ENCODE data around the gene FHAD1. TPM values are rescaled to one million over a fixed set of nuclear protein-coding genes. Genes with fewer than 3 reads are reported as not detected.
"Not testable (repeated sequence)": the region's sequence is repeated elsewhere in the genome, so short reads cannot be mapped to it uniquely, and the experiment has no call there.

Gene FHAD1
- total RNA-seq, 1 experiment from 2014 or later: 1.9 TPM

- H3K9ac ChIP-seq (ENCODE audit: extremely low read depth, insufficient read length, low read length): no peak overlapping the region
- no peak overlapping the region for H4K8ac ChIP-seq (replicated peaks; ENCODE audit: insufficient read length, low read depth, low read length)
- no peak overlapping the region for H3K23ac ChIP-seq (ENCODE audit: insufficient read length, low read depth, low read length)
- peaks cover 7 to 22% (median 12%) of the 10 kb centered on the region in 3 experiments for H3K36me3 Mint-ChIP-seq (ENCODE audit: insufficient read depth in 1 of 3, low read depth in 3 of 3)
- no peak overlapping the region for H2BK120ac ChIP-seq (ENCODE audit: low read depth, low read length, poor library complexity, severe bottlenecking)
- H3K4me1 Mint-ChIP-seq: peaks cover 5 to 7% of the 10 kb centered on the region in 2 experiments; a peak in 3 of 4 replicates
- H2BK12ac ChIP-seq (ENCODE audit: insufficient read length, low read depth, low read length): no peak overlapping the region
- H4K91ac ChIP-seq (ENCODE audit: insufficient read length, low read depth, low read length): no peak overlapping the region
- H4K20me1 ChIP-seq (ENCODE audit: control insufficient read depth, insufficient read depth, insufficient read length): no peaks in the 10 kb centered on the region
- H3K23me2 ChIP-seq (ENCODE audit: insufficient read length, low read depth, low read length, poor library complexity, severe bottlenecking): no peaks in the 10 kb centered on the region
- no peak overlapping the region for H3K18ac ChIP-seq (ENCODE audit: insufficient read length, low read depth, low read length)
- H3K9me3 ChIP-seq (ENCODE audit: control insufficient read depth, low read depth, low read length): no peaks in the 10 kb centered on the region
- no peak overlapping the region for H3K56ac ChIP-seq (ENCODE audit: insufficient read length, low read depth, low read length)
- H3K4ac ChIP-seq (ENCODE audit: low read depth, low read length): no peak overlapping the region
- no peak overlapping the region for H2AFZ ChIP-seq (ENCODE audit: low read length)
- H2BK5ac ChIP-seq (ENCODE audit: insufficient read length, low read length): no peak overlapping the region
- no peak overlapping the region for H2AK5ac ChIP-seq (ENCODE audit: insufficient read length, low read length)
- no peaks in the 10 kb centered on the region for H3K27me3 ChIP-seq (ENCODE audit: insufficient read depth, low read length)
- DNase-seq: no peak
- H3K79me1 ChIP-seq (ENCODE audit: insufficient read depth, low read depth, low read length, poor library complexity, severe bottlenecking): no peaks in the 10 kb centered on the region
- no peak overlapping the region for H4K5ac ChIP-seq (ENCODE audit: insufficient read length, low read depth, low read length)
- no peak overlapping the region for H3T11ph ChIP-seq (ENCODE audit: low read length)
- H2BK20ac ChIP-seq (ENCODE audit: low read depth, low read length, poor library complexity, severe bottlenecking): no peak overlapping the region
- no peak overlapping the region for H3K4me3 Mint-ChIP-seq
- no peaks in the 10 kb centered on the region for H3K79me2 ChIP-seq (ENCODE audit: insufficient read depth, low read length)
- no peak overlapping the region for H3K14ac ChIP-seq (ENCODE audit: insufficient read depth, low read length)
- H3K9me3 Mint-ChIP-seq: peaks cover 16 to 24% of the 10 kb centered on the region in 2 experiments
- peaks cover 10% of the 10 kb centered on the region for H3K27me3 Mint-ChIP-seq (ENCODE audit: low read depth)
- H3K4me2 ChIP-seq (ENCODE audit: insufficient read depth, insufficient read length, low read length): no peak overlapping the region
- H3K27ac ChIP-seq (ENCODE audit: insufficient read length, low read depth, low read length): no peak overlapping the region
- H3K27ac Mint-ChIP-seq: no peak overlapping the region
- WGBS (ENCODE audit: extremely low coverage, insufficient read length, low lambda C conversion rate): no CpG with 5 or more reads among the region's 7 CpGs
- H3K4me1 ChIP-seq (ENCODE audit: insufficient read depth, low read length): no peaks in the 10 kb centered on the region
- no peak for TF ChIP-seq CTCF (conservative IDR thresholded peaks at IDR 0.05)
- H2BK15ac ChIP-seq (ENCODE audit: low read depth, low read length): no peak overlapping the region
Observed at GRCh38 chr1:15305468-15305770, 58.4 kb downstream of the FHAD1 start.

- not testable (repeated sequence) for H2BK5ac ChIP-seq (ENCODE audit: insufficient read length, low read length); H4K8ac ChIP-seq (replicated peaks; ENCODE audit: insufficient read length, low read depth, low read length); H3K23ac ChIP-seq (ENCODE audit: insufficient read length, low read depth, low read length); H3K9ac ChIP-seq (ENCODE audit: extremely low read depth, insufficient read length, low read length); H4K20me1 ChIP-seq (ENCODE audit: control insufficient read depth, insufficient read depth, insufficient read length); H3K27ac ChIP-seq (ENCODE audit: insufficient read length, low read depth, low read length); H3K79me1 ChIP-seq (ENCODE audit: insufficient read depth, low read depth, low read length, poor library complexity, severe bottlenecking); H2AK5ac ChIP-seq (ENCODE audit: insufficient read length, low read length); H4K5ac ChIP-seq (ENCODE audit: insufficient read length, low read depth, low read length); H3K56ac ChIP-seq (ENCODE audit: insufficient read length, low read depth, low read length); H3K4me3 Mint-ChIP-seq; H2BK15ac ChIP-seq (ENCODE audit: low read depth, low read length); H4K91ac ChIP-seq (ENCODE audit: insufficient read length, low read depth, low read length); H3K14ac ChIP-seq (ENCODE audit: insufficient read depth, low read length); H3K4me1 ChIP-seq (ENCODE audit: insufficient read depth, low read length); H3T11ph ChIP-seq (ENCODE audit: low read length); H3K4me2 ChIP-seq (ENCODE audit: insufficient read depth, insufficient read length, low read length); H3K79me2 ChIP-seq (ENCODE audit: insufficient read depth, low read length); H3K4me1 Mint-ChIP-seq; H3K9me3 ChIP-seq (ENCODE audit: control insufficient read depth, low read depth, low read length); H3K18ac ChIP-seq (ENCODE audit: insufficient read length, low read depth, low read length); H2BK120ac ChIP-seq (ENCODE audit: low read depth, low read length, poor library complexity, severe bottlenecking); DNase-seq; H2BK12ac ChIP-seq (ENCODE audit: insufficient read length, low read depth, low read length); H3K23me2 ChIP-seq (ENCODE audit: insufficient read length, low read depth, low read length, poor library complexity, severe bottlenecking); H3K4ac ChIP-seq (ENCODE audit: low read depth, low read length); H3K27ac Mint-ChIP-seq; H2BK20ac ChIP-seq (ENCODE audit: low read depth, low read length, poor library complexity, severe bottlenecking); H2AFZ ChIP-seq (ENCODE audit: low read length); H3K27me3 ChIP-seq (ENCODE audit: insufficient read depth, low read length)
- Mint-ChIP-seq H3K36me3 (ENCODE audit: insufficient read depth in 1 of 3, low read depth in 3 of 3) (peaks cover 7 to 22% (median 12%) of the 10 kb centered on the region in 3 experiments), H3K27me3 (ENCODE audit: low read depth) (peaks cover 17% of the 10 kb centered on the region), H3K9me3 (peaks cover 16 to 24% of the 10 kb centered on the region in 2 experiments)
- no CpG with 5 or more reads among the region's 1 CpG for WGBS (ENCODE audit: extremely low coverage, insufficient read length, low lambda C conversion rate)
Observed at GRCh38 chr1:15306352-15306751, 59.3 kb downstream of the FHAD1 start.
